Activated CD8-positive, alpha-beta memory T cell treated with anti-CD3 and anti-CD28 coated beads for 36 hours (primary cell): ENCODE results near the gene GADD45G. TPM values are rescaled to one million over a fixed set of nuclear protein-coding genes. Genes with fewer than 3 reads are reported as not detected.

Experiments
- CTCF ChIA-PET: fragments of 350-600 bp; sonication (Branson Sonifier 250); formaldehyde crosslinking; loops from one replicate; lab custom pipeline; 2021; ENCODE audit warnings: antibody characterized with exemption; lab: Charles Lee
- POLR2A ChIA-PET: fragments of 350-600 bp; sonication (Branson Sonifier 250); formaldehyde crosslinking; loops from one replicate; lab custom pipeline; 2021; ENCODE audit warnings: antibody characterized with exemption; lab: Charles Lee
- total RNA-seq, 2 experiments: library from RNA; stranded (reverse); gene quantifications; one replicate each; pipeline ENCODE4 v1.2.3, GENCODE V29; 2021

Gene GADD45G
- total RNA-seq, 2 experiments from 2014 or later, result 3.2 to 3.8 TPM

- ChIA-PET POLR2A (no interaction called here), CTCF (interaction anchor here (1.4 kb wide), 1 partner anchor 17 kb away, joined by 3 read pairs; no protein-coding TSS in a partner anchor)
Observed at GRCh38 chr9:89621031-89621430, 16.2 kb downstream of the GADD45G start.

- POLR2A ChIA-PET, result no interaction called here
- CTCF ChIA-PET, result no interaction called here
Observed at GRCh38 chr9:89621676-89622075, 16.9 kb downstream of the GADD45G start.

- ChIA-PET CTCF (interaction anchor here (1.1 kb wide), 1 partner anchor 18 kb away, joined by 3 read pairs; the partner anchor contains the start of gene GADD45G), POLR2A (no interaction called here)
Observed at GRCh38 chr9:89622933-89623861, 18.4 kb downstream of the GADD45G start.

- ChIA-PET CTCF (interaction anchor here (1.1 kb wide), 1 partner anchor 19 kb away, joined by 3 read pairs; the partner anchor contains the start of gene GADD45G), POLR2A (no interaction called here)
Observed at GRCh38 chr9:89623925-89624420, 19.2 kb downstream of the GADD45G start.

GRCh38 chr9:89625721-89626687 is 21.2 kb downstream of the GADD45G start:
- POLR2A ChIA-PET, result no interaction called here
- CTCF ChIA-PET, result no interaction called here

GRCh38 chr9:89626741-89627265 is 22.0 kb downstream of the GADD45G start:
- ChIA-PET POLR2A (no interaction called here), CTCF (no interaction called here)

- ChIA-PET CTCF (no interaction called here), POLR2A (no interaction called here)
Observed at GRCh38 chr9:89628601-89629000, 23.8 kb downstream of the GADD45G start.

GRCh38 chr9:89629081-89629976 is 24.5 kb downstream of the GADD45G start:
- ChIA-PET CTCF (interaction anchor here (0.7 kb wide), 1 partner anchor 393 kb away, joined by 3 read pairs; no protein-coding TSS in a partner anchor), POLR2A (no interaction called here)

GRCh38 chr9:89630508-89630907 is 25.7 kb downstream of the GADD45G start:
- CTCF ChIA-PET, result interaction anchor here (0.7 kb wide), 1 partner anchor 392 kb away, joined by 3 read pairs; no protein-coding TSS in a partner anchor
- POLR2A ChIA-PET, result no interaction called here

- ChIA-PET CTCF (no interaction called here), POLR2A (no interaction called here)
Observed at GRCh38 chr9:89631384-89631783, 26.6 kb downstream of the GADD45G start.

GRCh38 chr9:89632192-89632733 is 27.5 kb downstream of the GADD45G start:
- CTCF ChIA-PET, result no interaction called here
- POLR2A ChIA-PET, result no interaction called here

- POLR2A ChIA-PET, result no interaction called here
- CTCF ChIA-PET, result no interaction called here
Observed at GRCh38 chr9:89632736-89633135, 27.9 kb downstream of the GADD45G start.

- POLR2A ChIA-PET, result no interaction called here
- CTCF ChIA-PET, result no interaction called here
Observed at GRCh38 chr9:89633404-89633803, 28.6 kb downstream of the GADD45G start.

- ChIA-PET POLR2A (no interaction called here), CTCF (no interaction called here)
Observed at GRCh38 chr9:89633920-89634319, 29.1 kb downstream of the GADD45G start.

GRCh38 chr9:89634995-89635742 is 30.4 kb downstream of the GADD45G start:
- ChIA-PET POLR2A (no interaction called here), CTCF (no interaction called here)

- ChIA-PET POLR2A (no interaction called here), CTCF (no interaction called here)
Observed at GRCh38 chr9:89635816-89636215, 31.0 kb downstream of the GADD45G start.

- ChIA-PET POLR2A (no interaction called here), CTCF (no interaction called here)
Observed at GRCh38 chr9:89637787-89638186, 33.0 kb downstream of the GADD45G start.
